Germinal center (tissue), 1 donor: ENCODE results near the gene FGF9.

Experiments used
- DNase-seq: peaks from one replicate; pipeline ENCODE4 v3.0.0; 2012; ENCODE audit warnings: mixed read lengths, low spot score

Gene FGF9

DNA sequence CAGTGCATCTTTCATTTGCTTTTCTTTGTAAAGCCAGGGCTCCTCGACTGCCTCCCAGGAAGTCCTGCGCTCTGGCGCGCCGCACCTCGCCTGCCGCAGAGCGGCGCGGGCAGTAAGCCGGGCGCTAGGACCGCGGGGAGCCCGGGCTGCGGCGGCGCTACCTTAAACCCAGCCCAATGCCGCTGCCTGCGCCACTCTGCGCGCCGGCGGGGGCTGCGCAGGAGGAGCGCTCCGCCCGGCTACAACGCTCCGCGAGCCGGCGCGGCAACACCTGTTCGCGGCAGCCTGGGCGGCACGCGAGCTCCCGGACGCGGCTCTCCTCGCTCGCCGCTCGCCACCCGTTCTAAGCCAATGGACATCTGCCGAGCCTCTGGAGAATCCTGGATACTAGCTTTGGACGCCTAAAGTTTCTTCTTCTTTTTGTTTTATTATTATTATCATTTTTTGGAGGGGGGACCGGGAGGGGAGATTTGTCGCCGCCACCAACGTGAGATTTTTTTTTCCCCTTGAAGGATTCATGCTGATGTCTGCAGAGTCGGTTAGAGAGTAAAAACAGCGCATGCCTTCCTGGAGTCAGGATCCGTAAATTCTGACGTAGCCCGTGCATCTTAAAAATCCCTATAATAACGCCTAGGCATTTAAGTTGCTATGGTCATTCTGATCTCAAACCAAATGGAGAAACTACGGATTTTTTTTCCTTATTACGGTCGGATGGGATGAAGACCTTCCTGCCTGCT is at the start of gene FGF9:
TSS of gene FGF9 (plus strand) at position 191 of the 737 bp plus-strand sequence. CDS start 840 bp downstream, outside the sequence.
- DNase-seq: peak; percentile 87

- peak; percentile 10 for DNase-seq
These were observed 45.5 kb upstream of the FGF9 start for GRCh38 chr13:21625366-21625765.

DNA sequence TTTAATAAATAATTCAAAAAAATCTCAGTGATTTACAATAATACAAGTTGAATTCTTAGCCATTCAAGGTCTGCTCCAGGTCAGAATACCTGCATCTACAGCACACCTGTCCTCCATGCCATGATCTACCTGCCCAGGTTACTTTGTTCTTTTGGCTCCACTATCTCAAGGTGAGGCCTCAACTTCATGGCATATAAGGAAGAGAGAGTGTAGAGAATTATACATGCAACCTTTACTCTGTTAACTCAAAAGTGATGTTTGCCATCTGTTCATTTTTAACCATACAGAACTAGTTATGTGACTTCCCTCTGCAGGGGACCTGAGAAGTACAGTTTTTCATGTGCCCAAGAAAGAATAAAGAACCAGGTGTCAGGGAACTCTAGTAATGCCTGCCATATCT is 38.7 kb upstream of the FGF9 start:
- DNase-seq: no peak

- DNase-seq: no peak
These were observed 34.2 kb upstream of the FGF9 start for GRCh38 chr13:21636656-21637055.

GRCh38 chr13:21637296-21637695 is 33.6 kb upstream of the FGF9 start:
- DNase-seq: no peak

- DNase-seq: peak; percentile 42
These were observed 32.3 kb upstream of the FGF9 start for GRCh38 chr13:21638319-21639282.

DNA sequence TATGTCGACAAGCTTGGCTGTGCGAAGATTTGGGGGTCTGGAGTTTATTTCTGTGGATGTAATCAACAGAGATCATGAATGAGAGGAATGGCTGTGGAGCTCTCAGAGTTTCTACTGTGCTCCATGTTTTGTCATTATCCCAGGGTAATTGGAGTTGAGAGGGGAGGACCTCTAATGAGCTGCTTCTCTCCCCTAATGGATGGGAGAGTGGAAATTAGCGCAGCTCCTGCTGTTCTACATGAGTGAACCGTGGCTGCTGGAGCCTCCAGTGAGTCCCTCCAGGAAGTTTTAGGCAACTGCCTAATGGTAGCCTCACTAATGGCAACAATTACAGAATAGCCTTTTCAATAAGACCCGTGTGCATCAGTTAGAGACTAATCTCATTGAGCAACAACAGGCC is 31.3 kb upstream of the FGF9 start:
- no peak for DNase-seq

- DNase-seq: no peak
These were observed 29.2 kb upstream of the FGF9 start for GRCh38 chr13:21641629-21642028.

GRCh38 chr13:21657538-21657937 is 13.3 kb upstream of the FGF9 start:
- no peak for DNase-seq

- DNase-seq: no peak
These were observed 11.8 kb upstream of the FGF9 start for GRCh38 chr13:21659087-21659486.

DNA sequence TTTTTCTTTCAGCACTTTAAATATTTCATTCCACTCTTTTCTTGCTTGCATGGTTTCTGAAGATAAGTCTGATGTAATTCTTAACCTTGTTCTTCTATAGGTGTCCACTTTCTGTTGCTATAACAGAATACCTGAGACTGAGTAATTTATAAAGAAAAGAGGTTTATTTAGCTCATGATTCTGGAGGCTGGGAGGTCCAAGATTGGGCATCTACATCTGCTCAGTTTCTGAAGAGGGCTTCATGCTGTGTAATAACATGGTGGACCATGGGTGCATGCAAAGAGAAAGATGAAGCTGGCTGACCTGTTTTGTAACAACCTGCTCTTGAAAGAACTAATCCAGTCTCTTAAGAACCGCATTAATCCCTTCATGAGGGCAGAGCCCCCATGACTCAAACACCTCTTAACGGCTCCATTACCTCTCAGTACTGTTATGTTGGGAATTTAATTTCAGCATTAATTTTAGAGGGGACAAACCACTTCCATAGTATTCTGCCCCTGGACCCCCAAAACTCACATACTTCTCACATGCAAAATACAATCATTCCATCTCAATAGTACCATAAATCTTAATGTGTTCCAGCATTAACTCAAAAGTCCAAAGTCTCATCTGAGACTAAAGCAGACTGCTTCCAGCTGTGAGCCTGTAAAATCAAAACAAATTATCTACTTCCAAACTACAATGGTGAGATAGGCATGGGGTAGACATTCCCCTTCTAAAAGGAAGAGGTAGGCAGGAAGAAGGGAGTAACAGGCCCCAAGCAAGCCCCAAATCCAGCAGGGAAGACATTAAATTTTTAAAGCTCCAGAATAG is 9.6 kb upstream of the FGF9 start:
- no peak for DNase-seq

GRCh38 chr13:21663197-21663596 is 7.7 kb upstream of the FGF9 start:
- DNase-seq: no peak

- peak; percentile 41 for DNase-seq
These were observed 2.1 kb upstream of the FGF9 start for GRCh38 chr13:21668732-21669275.

DNA sequence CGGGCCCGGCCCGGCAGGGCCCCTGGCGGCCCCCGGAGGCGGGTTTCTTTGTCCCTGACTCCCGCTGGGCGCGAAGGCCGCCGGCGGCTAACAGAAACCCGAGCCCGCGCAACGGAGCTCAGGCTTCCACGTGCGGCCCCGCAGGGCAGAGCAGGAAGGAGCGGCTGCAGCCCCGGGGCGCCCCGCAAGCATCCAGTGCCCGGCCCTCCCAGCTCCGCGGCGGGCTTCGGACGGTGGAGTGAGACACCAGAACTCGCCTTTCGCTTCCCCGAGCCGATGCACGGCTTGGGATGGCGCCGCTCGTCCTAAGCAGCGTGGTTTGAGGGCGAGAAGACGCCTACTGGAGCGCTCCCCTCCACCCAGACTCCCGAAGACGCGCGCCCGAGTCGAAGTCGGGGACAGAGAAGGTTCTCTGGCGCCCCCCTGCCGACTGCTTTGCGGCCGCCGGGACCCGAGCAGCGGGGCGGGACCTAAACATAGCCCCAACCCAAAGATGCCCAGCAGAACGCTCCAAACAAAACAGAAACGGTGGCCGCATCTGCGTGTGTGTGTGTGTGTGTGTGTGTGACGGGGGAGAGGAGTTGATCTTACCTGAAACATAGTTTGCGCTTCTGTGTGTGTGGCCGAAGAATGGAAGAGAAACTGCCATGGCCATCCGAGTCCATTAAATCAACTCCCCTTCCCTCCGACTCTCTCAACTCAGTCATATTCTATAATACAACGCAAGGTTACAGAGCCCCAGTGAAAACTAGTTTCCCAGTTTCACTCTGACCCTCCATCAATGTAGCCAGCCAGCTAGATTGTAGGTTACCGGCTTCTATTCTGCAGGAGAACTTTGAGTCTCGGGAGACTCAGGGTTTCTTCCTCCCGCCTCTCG is 629 bp upstream of the FGF9 start:
- DNase-seq: peak; percentile 67

DNA sequence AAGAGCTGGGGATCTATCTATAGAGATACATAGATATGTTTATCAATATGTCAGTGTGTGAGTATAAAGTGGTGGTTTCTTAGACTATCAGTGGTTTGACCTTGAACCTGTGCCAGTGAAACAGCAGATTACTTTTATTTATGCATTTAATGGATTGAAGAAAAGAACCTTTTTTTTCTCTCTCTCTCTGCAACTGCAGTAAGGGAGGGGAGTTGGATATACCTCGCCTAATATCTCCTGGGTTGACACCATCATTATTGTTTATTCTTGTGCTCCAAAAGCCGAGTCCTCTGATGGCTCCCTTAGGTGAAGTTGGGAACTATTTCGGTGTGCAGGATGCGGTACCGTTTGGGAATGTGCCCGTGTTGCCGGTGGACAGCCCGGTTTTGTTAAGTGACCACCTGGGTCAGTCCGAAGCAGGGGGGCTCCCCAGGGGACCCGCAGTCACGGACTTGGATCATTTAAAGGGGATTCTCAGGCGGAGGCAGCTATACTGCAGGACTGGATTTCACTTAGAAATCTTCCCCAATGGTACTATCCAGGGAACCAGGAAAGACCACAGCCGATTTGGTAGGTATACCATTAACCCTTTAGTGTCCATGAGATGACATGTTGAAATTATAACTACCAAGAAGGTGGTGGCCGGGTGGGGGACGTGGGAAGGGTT is 880 bp downstream of the FGF9 start:
- DNase-seq: no peak

DNA sequence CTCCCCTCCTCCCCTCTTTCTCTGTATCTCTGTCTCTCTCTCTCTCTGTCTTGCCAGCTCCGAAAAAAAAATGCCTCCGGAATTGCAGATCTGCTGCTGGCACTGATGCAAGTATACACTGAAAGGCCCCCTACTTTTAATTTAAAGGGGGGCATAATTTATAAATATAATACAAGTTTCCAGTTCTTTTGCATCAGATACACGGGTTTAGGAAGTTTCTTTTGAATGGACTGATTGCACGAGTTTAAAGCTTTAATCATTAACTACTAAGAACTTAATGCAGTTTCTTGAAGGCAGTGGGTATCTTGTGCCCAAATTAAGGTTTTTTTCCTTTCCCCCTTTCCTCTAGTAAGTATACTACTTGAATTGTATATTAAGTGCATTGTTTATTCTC is 1.4 kb downstream of the FGF9 start:
- DNase-seq: no peak

GRCh38 chr13:21672796-21673538 is 2.1 kb downstream of the FGF9 start:
- DNase-seq: no peak

DNA sequence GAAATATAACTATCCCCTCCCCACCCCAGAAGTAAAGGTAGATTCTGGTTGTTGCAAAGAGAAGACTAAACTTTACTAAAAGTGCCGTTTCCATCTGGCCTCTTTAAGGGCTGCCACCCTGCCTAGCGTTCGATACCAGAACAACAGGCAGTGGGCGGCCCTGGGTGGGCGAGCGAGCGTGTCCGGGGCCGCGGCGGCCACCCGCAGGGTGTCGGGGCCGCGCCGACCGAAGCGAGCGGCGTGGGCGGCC is 2.6 kb downstream of the FGF9 start:
- no peak for DNase-seq

DNA sequence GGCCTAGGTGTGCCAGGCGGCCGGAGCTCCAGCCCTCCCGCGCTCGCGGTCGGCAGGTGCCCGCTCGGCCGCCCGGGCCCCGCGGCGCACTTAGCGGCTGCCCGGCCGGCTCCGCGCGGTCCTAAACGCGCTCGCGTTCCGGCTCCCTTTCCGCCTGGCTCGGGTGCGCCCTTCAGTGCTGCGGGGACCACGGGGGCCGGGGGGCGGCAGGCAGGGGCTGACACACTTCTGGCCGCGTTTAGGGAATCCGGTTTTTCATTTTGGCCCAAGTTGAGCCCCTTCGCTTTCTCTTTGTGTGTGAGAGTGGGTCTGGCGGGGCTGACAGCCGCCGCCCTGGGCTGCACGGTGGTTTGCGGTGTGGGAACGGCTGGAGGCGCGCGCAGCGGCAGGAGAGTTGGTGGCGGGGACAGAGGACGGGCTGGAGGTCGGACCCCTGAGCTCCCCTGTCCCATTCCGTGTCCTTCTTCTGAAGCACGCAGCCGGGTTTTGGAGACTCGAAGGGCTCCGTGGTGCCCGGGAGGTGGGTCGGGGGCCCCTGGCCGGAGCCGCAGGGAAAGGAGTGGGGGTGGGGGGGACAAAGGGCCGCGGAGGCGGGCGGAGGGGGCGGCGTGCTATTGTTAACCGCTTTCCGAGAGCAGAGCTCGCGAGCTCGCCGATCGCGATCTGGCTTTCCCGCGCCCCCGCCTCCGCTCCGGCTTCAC is 3.1 kb downstream of the FGF9 start:
- DNase-seq: peak; percentile 69
